Measurements from ENCODE around the gene LRRC37A.
"Not testable (repeated sequence)": the region's sequence is repeated elsewhere in the genome, so short reads cannot be mapped to it uniquely, and the experiment has no call there.

LRRC37A gene

GRCh38 chr17:46294831-46295230 is at the start of gene LRRC37A:
Gene LRRC37A, plus strand, starts transcription at chr17:46295131. Its CDS starts 3 bp downstream, at chr17:46295134.
- in situ Hi-C loops (cut with MboI; ENCODE audit: low sequenced_read_pairs), result not testable (repeated sequence)

GRCh38 chr17:46249153-46249552 is 45.8 kb upstream of the LRRC37A start:
- in situ Hi-C loops (cut with MboI; ENCODE audit: low sequenced_read_pairs), result not testable (repeated sequence)

- in situ Hi-C loops (cut with MboI; ENCODE audit: low sequenced_read_pairs), result not testable (repeated sequence)
Measured at GRCh38 chr17:46252804-46253203, 42.1 kb upstream of the LRRC37A start.

- in situ Hi-C loops (cut with MboI; ENCODE audit: low sequenced_read_pairs), result not testable (repeated sequence)
Measured at GRCh38 chr17:46253722-46254121, 41.2 kb upstream of the LRRC37A start.

- in situ Hi-C loops (cut with MboI; ENCODE audit: low sequenced_read_pairs), result not testable (repeated sequence)
Measured at GRCh38 chr17:46254215-46254614, 40.7 kb upstream of the LRRC37A start.

GRCh38 chr17:46256369-46256768 is 38.6 kb upstream of the LRRC37A start:
- in situ Hi-C loops (cut with MboI; ENCODE audit: low sequenced_read_pairs), result not testable (repeated sequence)

GRCh38 chr17:46259845-46260661 is 34.9 kb upstream of the LRRC37A start:
- in situ Hi-C loops (cut with MboI; ENCODE audit: low sequenced_read_pairs), result not testable (repeated sequence)

GRCh38 chr17:46262271-46262670 is 32.7 kb upstream of the LRRC37A start:
- in situ Hi-C loops (cut with MboI; ENCODE audit: low sequenced_read_pairs), result no loop called here

- in situ Hi-C loops (cut with MboI; ENCODE audit: low sequenced_read_pairs), result no loop called here
Measured at GRCh38 chr17:46264456-46265198, 30.3 kb upstream of the LRRC37A start.

- in situ Hi-C loops (cut with MboI; ENCODE audit: low sequenced_read_pairs), result not testable (repeated sequence)
Measured at GRCh38 chr17:46266063-46266655, 28.8 kb upstream of the LRRC37A start.

GRCh38 chr17:46266656-46267544 is 28.0 kb upstream of the LRRC37A start:
- in situ Hi-C loops (cut with MboI; ENCODE audit: low sequenced_read_pairs), result no loop called here

- in situ Hi-C loops (cut with MboI; ENCODE audit: low sequenced_read_pairs), result no loop called here
Measured at GRCh38 chr17:46270032-46270431, 24.9 kb upstream of the LRRC37A start.

GRCh38 chr17:46273541-46274236 is 21.2 kb upstream of the LRRC37A start:
- in situ Hi-C loops (cut with MboI; ENCODE audit: low sequenced_read_pairs), result no loop called here

- in situ Hi-C loops (cut with MboI; ENCODE audit: low sequenced_read_pairs), result no loop called here
Measured at GRCh38 chr17:46274238-46274637, 20.7 kb upstream of the LRRC37A start.

GRCh38 chr17:46276728-46277479 is 18.0 kb upstream of the LRRC37A start:
- in situ Hi-C loops (cut with MboI; ENCODE audit: low sequenced_read_pairs), result not testable (repeated sequence)

- in situ Hi-C loops (cut with MboI; ENCODE audit: low sequenced_read_pairs), result not testable (repeated sequence)
Measured at GRCh38 chr17:46281336-46281735, 13.6 kb upstream of the LRRC37A start.

GRCh38 chr17:46282635-46283034 is 12.3 kb upstream of the LRRC37A start:
- in situ Hi-C loops (cut with MboI; ENCODE audit: low sequenced_read_pairs), result not testable (repeated sequence)

- in situ Hi-C loops (cut with MboI; ENCODE audit: low sequenced_read_pairs), result not testable (repeated sequence)
Measured at GRCh38 chr17:46284467-46284866, 10.5 kb upstream of the LRRC37A start.

- in situ Hi-C loops (cut with MboI; ENCODE audit: low sequenced_read_pairs), result not testable (repeated sequence)
Measured at GRCh38 chr17:46285500-46285899, 9.4 kb upstream of the LRRC37A start.

All from hTERT RPE-1 (cell line).